AG04449 (cell line): ENCODE data around the gene POU2F3.

ENCODE experiments used
- CTCF ChIA-PET: fragments of 350-600 bp; formaldehyde crosslinking; extraction: SDS; loops from one replicate; lab custom pipeline; 2021; ENCODE audit warnings: antibody characterized with exemption; lab: Yijun Ruan, JAX
- POLR2A ChIA-PET: fragments of 400-600, 350-600 bp; formaldehyde crosslinking; extraction: SDS; loops from one replicate; lab custom pipeline; 2020; ENCODE audit warnings: antibody characterized with exemption, inconsistent platforms; lab: Yijun Ruan, JAX
- DNase-seq: peaks from one replicate; pipeline ENCODE4 v3.0.0-alpha.2; 2010; ENCODE audit warnings: low read depth, low spot score
- H3K4me3 ChIP-seq: 2 replicates; pipeline ENCODE4 v1.5.1; 2011; ENCODE audit warnings: low read depth, mild to moderate bottlenecking, control low read depth, low read length
- CTCF ChIP-seq: IDR thresholded peaks from one replicate; pipeline ENCODE4 v1.5.1; 2011; ENCODE audit warnings: mild to moderate bottlenecking, moderate library complexity, low read length, control low read depth, inconsistent platforms; ENCODE audit not compliant: insufficient read depth; ENCODE audit errors: missing control alignments

The POU2F3 gene

GRCh38 chr11:120336641-120337354 is 96.9 kb downstream of the POU2F3 start:
- H3K4me3 ChIP-seq, result peak overlapping the region; percentile 61
- ChIA-PET CTCF (interaction anchor here (0.5 to 3.3 kb wide), 8 partner anchors 10 to 895 kb away, joined by 3 to 22 read pairs (median 14); no protein-coding TSS in a partner anchor), POLR2A (interaction anchor here (1.0 to 2.9 kb wide), 3 partner anchors 54 to 95 kb away, joined by 4 to 10 read pairs (median 5); no protein-coding TSS in a partner anchor)
- no peak for TF ChIP-seq CTCF
- DNase-seq, result no peak

GRCh38 chr11:120337355-120338106 is 97.6 kb downstream of the POU2F3 start:
- DNase-seq, result no peak
- ChIA-PET CTCF (interaction anchor here (0.8 to 1.4 kb wide), 4 partner anchors 35 to 109 kb away, joined by 3 to 4 read pairs (median 3); no protein-coding TSS in a partner anchor), POLR2A (interaction anchor here (0.5 to 2.9 kb wide), 4 partner anchors 63 to 124 kb away, joined by 3 to 10 read pairs (median 4); no protein-coding TSS in a partner anchor)
- TF ChIP-seq CTCF, result no peak
- H3K4me3 ChIP-seq, result peak overlapping the region; percentile 61

GRCh38 chr11:120338107-120338933 is 98.4 kb downstream of the POU2F3 start:
- no peak for TF ChIP-seq CTCF
- POLR2A ChIA-PET, result interaction anchor here (0.5 to 2.9 kb wide), 4 partner anchors 9 to 123 kb away, joined by 3 to 10 read pairs (median 3); no protein-coding TSS in a partner anchor
- H3K4me3 ChIP-seq, result peak overlapping the region; percentile 61
- DNase-seq, result no peak
- CTCF ChIA-PET, result interaction anchor here (0.8 to 1.4 kb wide), 3 partner anchors 35 to 109 kb away, joined by 3 to 4 read pairs (median 3); no protein-coding TSS in a partner anchor

- no peak for DNase-seq
- H3K4me3 ChIP-seq, result peak overlapping the region; percentile 61
- ChIA-PET CTCF (interaction anchor here (1.1 to 2.0 kb wide), 3 partner anchors 10 to 36 kb away, joined by 3 to 7 read pairs (median 4); no protein-coding TSS in a partner anchor), POLR2A (interaction anchor here (0.8 to 1.3 kb wide), 4 partner anchors 8 to 132 kb away, joined by 3 to 5 read pairs (median 3); no protein-coding TSS in a partner anchor)
- no peak for TF ChIP-seq CTCF
Measured at GRCh38 chr11:120339394-120339890, 99.5 kb downstream of the POU2F3 start.

GRCh38 chr11:120340529-120340928 is 100.6 kb downstream of the POU2F3 start:
- ChIA-PET POLR2A (interaction anchor here (1.0 kb wide), 1 partner anchor 91 kb away, joined by 4 read pairs; no protein-coding TSS in a partner anchor), CTCF (interaction anchor here (1.3 to 2.0 kb wide), 2 partner anchors 9 to 37 kb away, joined by 4 to 7 read pairs; no protein-coding TSS in a partner anchor)
- TF ChIP-seq CTCF, result no peak
- DNase-seq, result no peak
- no peak overlapping the region for H3K4me3 ChIP-seq
